HG03460 (cell line): ENCODE results near the gene TTLL11.

ENCODE experiments used
- ATAC-seq: cut with Tn5 transposase; IDR thresholded peaks from one replicate; pipeline ENCODE4 v1.9.1; 2021; ENCODE audit not compliant: unreplicated experiment

The TTLL11 gene

GRCh38 chr9:121886759-121887485, 206.2 kb downstream of the TTLL11 start:
- no peak for ATAC-seq

DNA sequence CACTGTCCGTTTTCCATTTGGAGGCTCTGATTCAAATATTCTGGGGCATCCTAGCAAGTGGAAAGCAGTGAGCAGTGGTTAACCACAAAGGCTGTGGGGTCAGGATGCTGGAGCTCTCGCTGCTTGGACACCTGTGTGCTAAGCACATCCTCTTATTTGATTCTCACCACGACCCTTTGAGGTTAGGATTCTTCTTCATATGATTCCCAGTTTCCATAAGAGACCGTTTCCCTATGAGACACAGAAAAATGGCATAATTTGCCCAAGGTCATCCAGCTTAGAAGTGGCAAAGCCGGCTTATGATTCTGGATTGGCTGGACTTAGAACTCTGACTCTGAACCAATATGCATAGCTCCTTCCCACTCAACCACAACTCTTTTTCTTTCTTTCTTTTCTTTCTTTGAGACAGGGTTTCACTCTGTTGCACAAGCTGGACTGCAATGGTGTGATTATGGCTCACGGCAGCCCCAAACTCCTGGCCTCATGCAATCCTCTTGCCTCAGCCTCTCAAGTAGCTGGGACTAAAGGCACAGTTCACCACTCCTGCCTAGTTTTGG, 207.7 kb downstream of the TTLL11 start:
- no peak for ATAC-seq

- ATAC-seq: no peak
These were observed 209.0 kb downstream of the TTLL11 start for GRCh38 chr9:121884057-121884541.

DNA sequence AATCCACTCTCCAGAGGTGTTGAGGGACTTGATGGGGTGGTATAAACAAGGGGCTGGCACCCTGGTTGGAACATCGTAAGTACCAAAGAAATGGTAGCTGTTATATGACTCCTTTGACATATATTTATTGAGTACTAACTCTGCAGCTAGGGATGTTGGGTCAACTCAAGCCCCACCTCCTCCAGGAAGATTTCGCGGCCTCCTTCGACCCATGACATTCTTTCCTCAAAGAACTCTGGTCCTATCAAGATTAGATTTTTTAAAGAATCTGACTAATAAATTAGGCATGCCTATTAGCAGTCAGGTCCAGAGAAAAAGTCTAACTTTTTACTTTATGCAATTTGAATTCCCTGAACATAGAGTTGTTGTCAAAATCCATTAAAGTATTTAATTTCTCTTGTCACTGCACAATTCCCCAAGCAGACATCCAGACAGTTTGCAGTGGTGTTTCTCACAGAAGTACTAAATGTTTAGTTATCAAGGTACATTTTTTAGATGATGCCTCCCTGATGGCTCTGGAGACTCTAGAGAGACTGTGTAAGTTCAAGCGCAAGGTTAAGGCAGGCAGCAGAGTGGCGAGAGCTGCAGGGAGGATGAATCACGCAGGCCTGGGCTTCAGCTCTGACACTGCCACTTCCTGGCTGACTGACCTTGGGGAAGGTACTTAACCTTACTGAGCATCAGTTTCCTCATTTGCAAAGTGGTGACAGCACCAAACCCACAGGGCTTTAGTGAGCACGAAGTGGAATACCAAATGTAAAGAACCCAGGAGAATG, 209.6 kb downstream of the TTLL11 start:
- ATAC-seq: no peak

- no peak for ATAC-seq
These were observed 211.1 kb downstream of the TTLL11 start for GRCh38 chr9:121881920-121882500.

DNA sequence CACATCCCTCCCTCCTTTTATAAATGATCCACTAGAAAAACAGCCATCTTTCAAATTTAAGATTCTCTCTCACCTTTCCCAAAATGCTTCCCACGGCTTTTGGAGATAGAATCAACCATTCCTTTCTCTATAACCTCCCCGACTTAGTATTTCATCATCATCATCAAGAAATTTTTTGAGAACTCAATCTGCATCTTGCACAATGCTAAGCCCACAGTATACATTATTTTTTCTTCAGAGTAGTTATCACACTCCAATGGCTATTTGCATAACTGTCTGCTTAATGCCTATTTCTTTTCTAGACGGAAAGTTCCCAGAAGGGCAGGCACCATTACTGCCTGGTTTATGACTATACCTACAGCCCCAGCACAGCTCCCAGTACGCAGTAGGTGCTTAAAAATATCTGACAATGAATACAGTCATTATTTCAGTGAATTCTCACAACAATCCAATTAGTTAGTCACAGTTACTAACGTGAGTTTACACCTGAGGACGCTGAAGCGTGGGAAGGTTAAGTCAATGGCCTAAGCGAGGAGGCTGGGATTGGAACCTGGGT, 212.7 kb downstream of the TTLL11 start:
- no peak for ATAC-seq

DNA sequence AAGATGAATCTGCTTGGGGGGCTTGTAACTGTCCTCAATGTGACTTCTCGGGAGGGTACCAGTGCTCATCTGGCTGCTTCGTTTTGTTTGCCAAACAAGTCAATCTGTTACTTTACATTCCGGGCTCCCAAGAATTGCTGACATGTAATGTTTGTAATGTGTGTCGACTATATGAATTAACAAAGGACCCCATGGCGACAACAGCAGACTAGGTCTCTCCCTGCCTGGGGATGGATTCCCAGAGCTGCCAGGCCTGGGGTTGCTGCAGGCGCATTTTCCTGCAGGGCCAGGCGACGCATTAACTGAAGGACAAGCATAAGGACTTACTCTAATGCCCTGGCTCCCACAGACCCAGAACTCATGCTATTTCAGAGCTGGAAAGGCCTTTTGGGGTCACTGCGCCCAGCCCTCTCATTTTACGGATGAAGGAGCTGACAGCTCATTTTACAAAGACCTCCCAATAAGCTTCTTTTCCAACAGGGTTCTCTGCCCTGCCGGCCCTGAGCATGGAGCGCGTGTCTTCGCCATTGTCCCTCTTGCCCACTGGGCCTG, 214.8 kb downstream of the TTLL11 start:
- ATAC-seq: no peak

- ATAC-seq: no peak
These were observed 216.3 kb downstream of the TTLL11 start for GRCh38 chr9:121876658-121877271.

DNA sequence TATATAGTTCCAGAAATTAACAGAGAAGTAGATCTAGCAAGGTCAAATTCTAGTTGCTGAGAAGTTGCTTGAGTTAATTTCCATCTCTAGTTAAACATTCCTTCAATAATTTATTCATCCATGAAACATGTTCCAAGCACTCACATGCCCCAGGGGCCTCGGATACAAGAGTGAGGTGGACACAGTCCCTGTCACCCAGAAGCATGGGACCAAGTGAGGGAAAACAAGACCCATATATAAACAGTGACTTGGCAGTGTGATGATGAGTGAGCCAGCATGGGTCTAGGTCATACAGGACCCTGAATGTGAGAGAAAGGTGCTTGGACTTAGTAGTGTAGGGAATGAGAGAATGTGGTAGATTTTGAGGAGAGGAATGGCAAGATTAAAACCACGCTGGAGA, 216.9 kb downstream of the TTLL11 start:
- no peak for ATAC-seq

- ATAC-seq: no peak
These were observed 218.6 kb downstream of the TTLL11 start for GRCh38 chr9:121874524-121874923.

DNA sequence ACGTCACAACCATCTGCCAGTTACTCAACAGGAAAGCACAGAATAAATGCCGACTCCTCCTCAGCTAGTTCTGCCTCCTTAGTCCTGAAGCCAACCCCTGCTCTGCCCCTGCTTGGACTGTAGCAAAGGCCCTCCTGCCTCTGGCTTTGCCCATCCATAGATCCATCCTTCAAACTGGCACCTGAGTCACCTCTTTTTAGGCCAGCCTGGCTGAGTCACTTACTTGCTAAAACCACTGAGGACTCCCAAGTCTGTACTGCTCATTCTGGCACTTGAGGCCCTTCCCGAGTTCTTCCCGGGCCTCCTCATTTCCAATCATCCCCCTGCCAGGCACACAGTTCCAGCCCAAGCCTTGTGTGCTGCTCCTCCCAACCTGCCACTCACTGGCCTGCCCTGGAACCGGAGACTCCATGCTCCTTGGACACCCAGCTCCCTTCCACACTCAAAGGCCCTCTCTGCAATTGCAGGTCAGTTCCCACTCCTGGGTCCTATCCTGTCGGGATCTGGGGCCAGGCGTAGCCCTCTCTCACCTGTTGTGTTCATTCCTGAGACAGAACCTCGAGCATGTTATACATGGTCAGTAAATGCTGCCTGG, 221.6 kb downstream of the TTLL11 start:
- ATAC-seq: no peak

DNA sequence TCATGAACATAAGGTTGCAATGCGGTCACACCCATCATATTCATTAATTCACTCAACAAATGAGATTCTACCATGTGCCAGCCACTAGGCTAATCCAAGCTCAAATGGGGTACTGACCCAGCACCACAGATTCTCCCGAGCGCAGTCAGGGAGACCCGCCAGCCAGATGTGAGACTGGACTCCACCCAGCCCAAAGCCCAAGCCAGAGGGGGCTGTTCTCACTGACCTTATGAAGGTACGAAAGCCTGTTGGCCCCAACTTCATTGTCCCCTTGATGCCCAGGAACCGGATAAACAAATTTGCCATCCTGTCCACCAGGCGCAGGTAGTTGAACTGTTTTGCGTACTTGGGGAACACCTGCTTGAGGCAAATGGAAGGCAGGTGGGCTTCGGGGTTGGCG, 222.8 kb downstream of the TTLL11 start:
- no peak for ATAC-seq

GRCh38 chr9:121868626-121869025, 224.5 kb downstream of the TTLL11 start:
- ATAC-seq: no peak

GRCh38 chr9:121866927-121867326, 226.2 kb downstream of the TTLL11 start:
- ATAC-seq: no peak

GRCh38 chr9:121865884-121866283, 227.2 kb downstream of the TTLL11 start:
- ATAC-seq: no peak

- no peak for ATAC-seq
These were observed 228.0 kb downstream of the TTLL11 start for GRCh38 chr9:121865060-121865459.

- no peak for ATAC-seq
These were observed 229.2 kb downstream of the TTLL11 start for GRCh38 chr9:121863955-121864354.

- no peak for ATAC-seq
These were observed 230.5 kb downstream of the TTLL11 start for GRCh38 chr9:121862371-121863332.
